ENCODE data around the gene SLC2A10.

DNA sequence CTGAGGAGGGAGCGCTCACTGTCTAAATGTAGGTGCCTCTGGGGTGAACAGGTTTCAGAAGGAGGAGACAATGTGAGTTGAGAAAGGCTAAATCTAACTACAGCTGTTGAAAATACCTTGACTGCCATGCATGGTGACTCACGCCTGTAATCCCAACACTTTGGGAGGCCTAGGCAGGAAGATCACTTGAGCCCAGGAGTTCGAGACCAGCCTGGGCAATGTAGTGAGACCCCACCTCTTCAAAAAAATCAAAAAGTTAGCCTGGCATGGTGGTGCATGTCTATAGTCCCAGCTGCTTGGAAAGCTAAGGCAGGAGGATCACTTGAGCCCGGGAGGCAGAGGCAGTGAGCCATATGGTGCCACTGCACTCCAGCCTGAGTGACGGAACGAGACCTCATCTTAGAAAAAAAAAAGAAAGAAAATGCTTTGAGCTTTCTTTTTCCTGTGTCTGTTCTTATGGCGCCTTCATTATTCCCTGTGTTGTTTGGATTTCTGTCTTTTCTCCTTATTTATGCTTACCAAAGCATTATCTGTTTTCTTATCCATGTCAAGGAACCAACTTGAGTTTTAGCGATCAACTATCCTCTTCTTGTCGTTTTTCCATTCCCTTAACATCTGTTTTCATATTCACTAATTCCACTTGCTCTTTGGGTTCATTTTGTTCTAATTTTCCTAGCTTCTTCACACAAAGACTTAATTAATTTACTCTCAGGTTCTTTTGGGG, 8.5 kb downstream of the SLC2A10 start:
- TF ChIP-seq ZNF274 (IDR thresholded peaks at IDR 0.05; ENCODE audit: insufficient read depth, insufficient read length): no peak
- TF ChIP-seq SMARCA5 (IDR thresholded peaks at IDR 0.05): no peak
- TF ChIP-seq, protein P1, sequence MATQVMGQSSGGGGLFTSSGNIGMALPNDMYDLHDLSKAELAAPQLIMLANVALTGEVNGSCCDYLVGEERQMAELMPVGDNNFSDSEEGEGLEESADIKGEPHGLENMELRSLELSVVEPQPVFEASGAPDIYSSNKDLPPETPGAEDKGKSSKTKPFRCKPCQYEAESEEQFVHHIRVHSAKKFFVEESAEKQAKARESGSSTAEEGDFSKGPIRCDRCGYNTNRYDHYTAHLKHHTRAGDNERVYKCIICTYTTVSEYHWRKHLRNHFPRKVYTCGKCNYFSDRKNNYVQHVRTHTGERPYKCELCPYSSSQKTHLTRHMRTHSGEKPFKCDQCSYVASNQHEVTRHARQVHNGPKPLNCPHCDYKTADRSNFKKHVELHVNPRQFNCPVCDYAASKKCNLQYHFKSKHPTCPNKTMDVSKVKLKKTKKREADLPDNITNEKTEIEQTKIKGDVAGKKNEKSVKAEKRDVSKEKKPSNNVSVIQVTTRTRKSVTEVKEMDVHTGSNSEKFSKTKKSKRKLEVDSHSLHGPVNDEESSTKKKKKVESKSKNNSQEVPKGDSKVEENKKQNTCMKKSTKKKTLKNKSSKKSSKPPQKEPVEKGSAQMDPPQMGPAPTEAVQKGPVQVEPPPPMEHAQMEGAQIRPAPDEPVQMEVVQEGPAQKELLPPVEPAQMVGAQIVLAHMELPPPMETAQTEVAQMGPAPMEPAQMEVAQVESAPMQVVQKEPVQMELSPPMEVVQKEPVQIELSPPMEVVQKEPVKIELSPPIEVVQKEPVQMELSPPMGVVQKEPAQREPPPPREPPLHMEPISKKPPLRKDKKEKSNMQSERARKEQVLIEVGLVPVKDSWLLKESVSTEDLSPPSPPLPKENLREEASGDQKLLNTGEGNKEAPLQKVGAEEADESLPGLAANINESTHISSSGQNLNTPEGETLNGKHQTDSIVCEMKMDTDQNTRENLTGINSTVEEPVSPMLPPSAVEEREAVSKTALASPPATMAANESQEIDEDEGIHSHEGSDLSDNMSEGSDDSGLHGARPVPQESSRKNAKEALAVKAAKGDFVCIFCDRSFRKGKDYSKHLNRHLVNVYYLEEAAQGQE (IDR thresholded peaks at IDR 0.05; ENCODE audit: low read depth, low read length): no peak
- TF ChIP-seq, protein P2, sequence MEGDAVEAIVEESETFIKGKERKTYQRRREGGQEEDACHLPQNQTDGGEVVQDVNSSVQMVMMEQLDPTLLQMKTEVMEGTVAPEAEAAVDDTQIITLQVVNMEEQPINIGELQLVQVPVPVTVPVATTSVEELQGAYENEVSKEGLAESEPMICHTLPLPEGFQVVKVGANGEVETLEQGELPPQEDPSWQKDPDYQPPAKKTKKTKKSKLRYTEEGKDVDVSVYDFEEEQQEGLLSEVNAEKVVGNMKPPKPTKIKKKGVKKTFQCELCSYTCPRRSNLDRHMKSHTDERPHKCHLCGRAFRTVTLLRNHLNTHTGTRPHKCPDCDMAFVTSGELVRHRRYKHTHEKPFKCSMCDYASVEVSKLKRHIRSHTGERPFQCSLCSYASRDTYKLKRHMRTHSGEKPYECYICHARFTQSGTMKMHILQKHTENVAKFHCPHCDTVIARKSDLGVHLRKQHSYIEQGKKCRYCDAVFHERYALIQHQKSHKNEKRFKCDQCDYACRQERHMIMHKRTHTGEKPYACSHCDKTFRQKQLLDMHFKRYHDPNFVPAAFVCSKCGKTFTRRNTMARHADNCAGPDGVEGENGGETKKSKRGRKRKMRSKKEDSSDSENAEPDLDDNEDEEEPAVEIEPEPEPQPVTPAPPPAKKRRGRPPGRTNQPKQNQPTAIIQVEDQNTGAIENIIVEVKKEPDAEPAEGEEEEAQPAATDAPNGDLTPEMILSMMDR (IDR thresholded peaks at IDR 0.05 in 2 of 3, conservative IDR thresholded peaks at IDR 0.05 in 1 of 3; ENCODE audit: control insufficient read depth in 2 of 3, extremely low read depth in 1 of 3, insufficient read depth in 1 of 3, low read depth in 3 of 3, low read length in 3 of 3): no peak
- TF ChIP-seq POLR2A (IDR thresholded peaks at IDR 0.05; ENCODE audit: low read depth, low read length): no peak
- no peak for TF ChIP-seq NFYB (IDR thresholded peaks at IDR 0.05; ENCODE audit: insufficient read depth, low read depth, low read length)
- no peak for TF ChIP-seq ETV6 (conservative IDR thresholded peaks at IDR 0.05 in 1 of 2, IDR thresholded peaks at IDR 0.05 in 1 of 2; ENCODE audit: borderline replicate concordance in 1 of 2, low read depth in 1 of 2)
- no peak for TF ChIP-seq USF1 (IDR thresholded peaks at IDR 0.05; ENCODE audit: borderline replicate concordance, extremely low read length, insufficient read depth, low read depth, low read length)

Measured in GM12878 (cell line).